Activated CD4-positive, alpha-beta T cell treated with anti-CD3 and anti-CD28 coated beads for 36 hours (primary cell): ENCODE data around the gene GAD1. TPM values are rescaled to one million over a fixed set of nuclear protein-coding genes. Genes with fewer than 3 reads are reported as not detected.

Experiments used
- ATAC-seq: fragments of 200-7000 bp; cut with Tn5 transposase; one replicate; pipeline ENCODE4 v1.10.0; 2021; ENCODE audit warnings: mild to moderate bottlenecking, moderate library complexity
- CTCF ChIA-PET: fragments of 350-600 bp; sonication (Branson Sonifier 250); formaldehyde crosslinking; loops from one replicate; lab custom pipeline; 2021; ENCODE audit warnings: antibody characterized with exemption; lab: Charles Lee
- POLR2A ChIA-PET: fragments of 350-600 bp; sonication (Branson Sonifier 250); formaldehyde crosslinking; loops from one replicate; lab custom pipeline; 2021; ENCODE audit warnings: antibody characterized with exemption, inconsistent platforms; lab: Charles Lee
- DNase-seq: peaks from one replicate; pipeline ENCODE4 v3.0.0-alpha.2; 2020
- H3K27ac Mint-ChIP-seq: one replicate; pipeline ENCODE4 v1.8.0; 2021; ENCODE audit warnings: mixed read lengths
- H3K27me3 Mint-ChIP-seq: one replicate; pipeline ENCODE4 v1.8.0; 2021; ENCODE audit warnings: mixed read lengths
- H3K36me3 Mint-ChIP-seq: one replicate; pipeline ENCODE4 v1.8.0; 2021; ENCODE audit warnings: low read depth, mixed read lengths
- H3K4me1 Mint-ChIP-seq: one replicate; pipeline ENCODE4 v1.8.0; 2021; ENCODE audit warnings: mixed read lengths
- H3K4me3 Mint-ChIP-seq: one replicate; pipeline ENCODE4 v1.8.0; 2021; ENCODE audit warnings: mild to moderate bottlenecking, moderate library complexity, mixed read lengths
- H3K9me3 Mint-ChIP-seq: one replicate; pipeline ENCODE4 v1.8.0; 2021; ENCODE audit warnings: low read depth, mixed read lengths
- intact Hi-C, 2 experiments: fragments of 100-400 bp; cut with DNase I in 1 of 2; cut with micrococcal nuclease in 1 of 2; formaldehyde crosslinking; loops; one replicate each; pipeline versions ENCODE4 v1.14.2 to v1.15.1; 2022 to 2024; cut with DNase I, micrococcal nuclease
- total RNA-seq, 2 experiments: library from RNA; stranded (reverse); gene quantifications; one replicate each; pipeline ENCODE4 v1.2.3, GENCODE V29; 2021

Gene GAD1
- total RNA-seq, 2 experiments from 2014 or later: 6.5 to 6.9 TPM

GRCh38 chr2:170823898-170824215 lies 7.2 kb downstream of the GAD1 start:
- intact Hi-C loops: loop anchor here in 1 of 2 experiments (5.0 kb wide), 1 partner anchor 48 kb away; no protein-coding TSS in a partner anchor
- POLR2A ChIA-PET: interaction anchor here (1.1 kb wide), 1 partner anchor 11 kb away, joined by 3 read pairs; no protein-coding TSS in a partner anchor
- ATAC-seq: no peak

GRCh38 chr2:170824526-170825015 lies 7.9 kb downstream of the GAD1 start:
- ChIA-PET POLR2A (no interaction called here), CTCF (interaction anchor here (0.5 to 2.1 kb wide), 9 partner anchors 8 to 1091 kb away, joined by 3 to 8 read pairs (median 3); partner anchors contain the start of genes GAD1 and KLHL23)
- intact Hi-C loops: loop anchor here in 1 of 2 experiments (5.0 kb wide), 1 partner anchor 48 kb away; no protein-coding TSS in a partner anchor
- DNase-seq: no peak
- Mint-ChIP-seq H3K4me3 (no peak overlapping the region), H3K36me3 (no peaks in the 10 kb centered on the region), H3K27ac (no peak overlapping the region), H3K27me3 (peaks cover 69% of the 10 kb centered on the region), H3K4me1 (peaks cover 27% of the 10 kb centered on the region), H3K9me3 (no peaks in the 10 kb centered on the region)
- no peak for ATAC-seq

More at GRCh38 chr2:170823898-170824215, 7.2 kb downstream of the GAD1 start:
- DNase-seq: no peak
- Mint-ChIP-seq H3K4me3 (no peak overlapping the region), H3K27me3 (peaks cover 72% of the 10 kb centered on the region), H3K9me3 (no peaks in the 10 kb centered on the region), H3K27ac (no peak overlapping the region), H3K36me3 (no peaks in the 10 kb centered on the region), H3K4me1 (peaks cover 28% of the 10 kb centered on the region)
- CTCF ChIA-PET: interaction anchor here (0.7 to 2.1 kb wide), 4 partner anchors 10 to 465 kb away, joined by 3 to 8 read pairs (median 4); no protein-coding TSS in a partner anchor

- no peak for ATAC-seq
- no peak for DNase-seq
- H3K4me1 Mint-ChIP-seq: peaks cover 1% of the 10 kb centered on the region
- CTCF ChIA-PET: interaction anchor here (0.7 kb wide), 1 partner anchor 14 kb away, joined by 3 read pairs; no protein-coding TSS in a partner anchor
- H3K27me3 Mint-ChIP-seq: peaks cover 58% of the 10 kb centered on the region
- no peaks in the 10 kb centered on the region for H3K9me3 Mint-ChIP-seq
- H3K36me3 Mint-ChIP-seq: no peaks in the 10 kb centered on the region
- intact Hi-C loops: no loop called here
- no peak overlapping the region for H3K4me3 Mint-ChIP-seq
- POLR2A ChIA-PET: no interaction called here
- H3K27ac Mint-ChIP-seq: no peak overlapping the region
These were observed 11.3 kb downstream of the GAD1 start for GRCh38 chr2:170827841-170828532.

- H3K27me3 Mint-ChIP-seq: peaks cover 58% of the 10 kb centered on the region
- POLR2A ChIA-PET: no interaction called here
These were observed 11.8 kb downstream of the GAD1 start for GRCh38 chr2:170828533-170828916.

GRCh38 chr2:170829036-170829435 lies 12.3 kb downstream of the GAD1 start:
- H3K4me1 Mint-ChIP-seq: no peaks in the 10 kb centered on the region
- ChIA-PET POLR2A (no interaction called here), CTCF (no interaction called here)
- DNase-seq (no peak), ATAC-seq (no peak)
- no peaks in the 10 kb centered on the region for H3K9me3 Mint-ChIP-seq
- H3K36me3 Mint-ChIP-seq: no peaks in the 10 kb centered on the region
- H3K27ac Mint-ChIP-seq: no peak overlapping the region
- H3K27me3 Mint-ChIP-seq: peaks cover 54% of the 10 kb centered on the region
- no peak overlapping the region for H3K4me3 Mint-ChIP-seq
- intact Hi-C loops: no loop called here

More at GRCh38 chr2:170828533-170828916, 11.8 kb downstream of the GAD1 start:
- DNase-seq (no peak), ATAC-seq (no peak)
- CTCF ChIA-PET: no interaction called here
- Mint-ChIP-seq H3K27ac (no peak overlapping the region), H3K4me3 (no peak overlapping the region), H3K4me1 (peaks cover 1% of the 10 kb centered on the region), H3K9me3 (no peaks in the 10 kb centered on the region), H3K36me3 (no peaks in the 10 kb centered on the region)
- intact Hi-C loops: no loop called here

- Mint-ChIP-seq H3K27ac (no peak overlapping the region), H3K4me1 (no peaks in the 10 kb centered on the region), H3K36me3 (no peaks in the 10 kb centered on the region), H3K27me3 (peaks cover 44% of the 10 kb centered on the region), H3K4me3 (no peak overlapping the region), H3K9me3 (no peaks in the 10 kb centered on the region)
- POLR2A ChIA-PET: no interaction called here
- ATAC-seq (no peak), DNase-seq (no peak)
- CTCF ChIA-PET: no interaction called here
- intact Hi-C loops: no loop called here
These were observed 13.5 kb downstream of the GAD1 start for GRCh38 chr2:170830166-170830565.

GRCh38 chr2:170831115-170831514 lies 14.4 kb downstream of the GAD1 start:
- ChIA-PET CTCF (interaction anchor here (0.7 to 1.2 kb wide), 2 partner anchors 9 to 119 kb away, joined by 3 read pairs; no protein-coding TSS in a partner anchor), POLR2A (interaction anchor here (0.6 kb wide), 1 partner anchor 11 kb away, joined by 3 read pairs; no protein-coding TSS in a partner anchor)
- H3K36me3 Mint-ChIP-seq: no peaks in the 10 kb centered on the region

GRCh38 chr2:170836027-170836426 lies 19.3 kb downstream of the GAD1 start:
- no peak overlapping the region for H3K27ac Mint-ChIP-seq
- H3K36me3 Mint-ChIP-seq: no peaks in the 10 kb centered on the region
- no peaks in the 10 kb centered on the region for H3K9me3 Mint-ChIP-seq
- DNase-seq (no peak), ATAC-seq (no peak)
- POLR2A ChIA-PET: interaction anchor here (0.7 kb wide), 1 partner anchor 165 kb away, joined by 3 read pairs; no protein-coding TSS in a partner anchor
- intact Hi-C loops: no loop called here
- CTCF ChIA-PET: interaction anchor here (1.3 to 2.5 kb wide), 2 partner anchors 9 to 14 kb away, joined by 6 to 10 read pairs; no protein-coding TSS in a partner anchor
- H3K4me3 Mint-ChIP-seq: no peak overlapping the region
- peaks cover 6% of the 10 kb centered on the region for H3K27me3 Mint-ChIP-seq
- H3K4me1 Mint-ChIP-seq: no peaks in the 10 kb centered on the region

More at GRCh38 chr2:170831115-170831514, 14.4 kb downstream of the GAD1 start:
- Mint-ChIP-seq H3K4me1 (no peaks in the 10 kb centered on the region), H3K27me3 (peaks cover 39% of the 10 kb centered on the region), H3K4me3 (no peak overlapping the region), H3K9me3 (no peaks in the 10 kb centered on the region), H3K27ac (no peak overlapping the region)
- ATAC-seq: no peak
- DNase-seq: no peak
- intact Hi-C loops: no loop called here

- no peaks in the 10 kb centered on the region for H3K27me3 Mint-ChIP-seq
These were observed 24.1 kb downstream of the GAD1 start for GRCh38 chr2:170840717-170841210.

GRCh38 chr2:170842785-170843184 lies 26.1 kb downstream of the GAD1 start:
- H3K4me1 Mint-ChIP-seq: peaks cover 17% of the 10 kb centered on the region
- DNase-seq: no peak
- intact Hi-C loops: no loop called here
- CTCF ChIA-PET: interaction anchor here (0.5 to 1.2 kb wide), 5 partner anchors 12 to 1363 kb away, joined by 3 to 5 read pairs (median 4); no protein-coding TSS in a partner anchor
- H3K27ac Mint-ChIP-seq: no peak overlapping the region
- H3K27me3 Mint-ChIP-seq: no peaks in the 10 kb centered on the region
- no peaks in the 10 kb centered on the region for H3K9me3 Mint-ChIP-seq
- H3K4me3 Mint-ChIP-seq: no peak overlapping the region
- POLR2A ChIA-PET: interaction anchor here (0.6 kb wide), 1 partner anchor 37 kb away, joined by 3 read pairs; no protein-coding TSS in a partner anchor
- no peak for ATAC-seq
- H3K36me3 Mint-ChIP-seq: no peaks in the 10 kb centered on the region

More at GRCh38 chr2:170840717-170841210, 24.1 kb downstream of the GAD1 start:
- ChIA-PET CTCF (interaction anchor here (0.8 to 1.6 kb wide), 3 partner anchors 17 to 33 kb away, joined by 3 to 5 read pairs (median 4); no protein-coding TSS in a partner anchor), POLR2A (no interaction called here)
- no peak for DNase-seq
- peak; percentile 69 for ATAC-seq
- no peak overlapping the region for H3K27ac Mint-ChIP-seq
- H3K36me3 Mint-ChIP-seq: no peaks in the 10 kb centered on the region
- H3K9me3 Mint-ChIP-seq: no peaks in the 10 kb centered on the region
- H3K4me1 Mint-ChIP-seq: peaks cover 17% of the 10 kb centered on the region
- intact Hi-C loops: no loop called here
- no peak overlapping the region for H3K4me3 Mint-ChIP-seq

GRCh38 chr2:170843656-170844055 lies 27.0 kb downstream of the GAD1 start:
- no peaks in the 10 kb centered on the region for H3K36me3 Mint-ChIP-seq
- H3K9me3 Mint-ChIP-seq: no peaks in the 10 kb centered on the region
- POLR2A ChIA-PET: interaction anchor here (0.6 to 0.7 kb wide), 2 partner anchors 8 to 38 kb away, joined by 3 read pairs; no protein-coding TSS in a partner anchor
- DNase-seq (peak; percentile 24), ATAC-seq (peak; percentile 63)
- intact Hi-C loops: loop anchor here in 1 of 2 experiments (2.0 kb wide), 1 partner anchor 29 kb away; no protein-coding TSS in a partner anchor
- CTCF ChIA-PET: interaction anchor here (1.2 to 4.2 kb wide), 2 partner anchors 16 to 30 kb away, joined by 3 to 21 read pairs; no protein-coding TSS in a partner anchor
- H3K27me3 Mint-ChIP-seq: no peaks in the 10 kb centered on the region
- H3K4me1 Mint-ChIP-seq: peaks cover 17% of the 10 kb centered on the region
- no peak overlapping the region for H3K4me3 Mint-ChIP-seq
- H3K27ac Mint-ChIP-seq: no peak overlapping the region
